ENCODE data around the gene GRK7.
"Not testable (repeated sequence)": the region's sequence is repeated elsewhere in the genome, so short reads cannot be mapped to it uniquely, and the experiment has no call there.

GRK7 gene

GRCh38 chr3:141796081-141796888, 33.1 kb downstream of the GRK7 start:
- no peak for DNase-seq

GRCh38 chr3:141796889-141797781, 33.9 kb downstream of the GRK7 start:
- no peak for DNase-seq

GRCh38 chr3:141797819-141798447, 34.7 kb downstream of the GRK7 start:
- DNase-seq: no peak

GRCh38 chr3:141798448-141798845, 35.2 kb downstream of the GRK7 start:
- no peak for DNase-seq

GRCh38 chr3:141802316-141803077, 39.3 kb downstream of the GRK7 start:
- DNase-seq: no peak

GRCh38 chr3:141803538-141803937, 40.3 kb downstream of the GRK7 start:
- DNase-seq: not testable (repeated sequence)

- no peak for DNase-seq
Observed at GRCh38 chr3:141804447-141804777, 41.2 kb downstream of the GRK7 start.

GRCh38 chr3:141804778-141805639, 41.8 kb downstream of the GRK7 start:
- no peak for DNase-seq

GRCh38 chr3:141807277-141808033, 44.2 kb downstream of the GRK7 start:
- DNase-seq: no peak

- no peak for DNase-seq
Observed at GRCh38 chr3:141808586-141808985, 45.4 kb downstream of the GRK7 start.

GRCh38 chr3:141810161-141810560, 47.0 kb downstream of the GRK7 start:
- DNase-seq: no peak

GRCh38 chr3:141811348-141811747, 48.1 kb downstream of the GRK7 start:
- DNase-seq: no peak

GRCh38 chr3:141812084-141812483, 48.9 kb downstream of the GRK7 start:
- peak; percentile 34 to 40 for DNase-seq

- no peak for DNase-seq
Observed at GRCh38 chr3:141812586-141812985, 49.4 kb downstream of the GRK7 start.

Measured in NCI-H2081 (cell line).